ENCODE measurements around the gene DOCK2. TPM values are rescaled to one million over a fixed set of nuclear protein-coding genes. Genes with fewer than 3 reads are reported as not detected.

Gene DOCK2
- polyA plus RNA-seq, 1 of the 3 experiments (the other 2 are of a cell fraction) = 3.8 TPM

GRCh38 chr5:169735913-169736312, 98.8 kb downstream of the DOCK2 start:
- Histone ChIP-seq H2AFZ (ENCODE audit: low read depth) (no peak overlapping the region), H3K27me3 (ENCODE audit: insufficient read depth) (no peaks in the 10 kb centered on the region), H3F3A (replicated peaks; ENCODE audit: insufficient read depth) (peaks cover 3% of the 10 kb centered on the region), H3K36me3 (replicated peaks in 1 of 2; ENCODE audit: control insufficient read depth in 1 of 2, insufficient read depth in 2 of 2, low read length in 1 of 2) (peaks cover 0 to 13% of the 10 kb centered on the region in 2 experiments), H3K4me1 (ENCODE audit: control insufficient read depth in 1 of 2, insufficient read depth in 2 of 2, low read depth in 1 of 2, low read length in 1 of 2) (no peaks in the 10 kb centered on the region), H3K4me2 (no peak overlapping the region), H4K20me1 (ENCODE audit: insufficient read depth) (no peaks in the 10 kb centered on the region), H3K9me3 (no peaks in the 10 kb centered on the region), H3K27ac (ENCODE audit: low read depth in 2 of 2, low read length in 1 of 2) (no peak overlapping the region), H3K79me2 (ENCODE audit: insufficient read depth) (no peaks in the 10 kb centered on the region), H3K9me2 (no peaks in the 10 kb centered on the region), H3K9ac (no peak overlapping the region), H3K4me3 (ENCODE audit: low read depth in 2 of 2, low read length in 1 of 2) (no peak overlapping the region)
- ChIA-PET CTCF (interaction anchor here (1.3 kb wide), 1 partner anchor 34 kb away, joined by 4 read pairs; no protein-coding TSS in a partner anchor), POLR2A (no interaction called here)
- 78% methylated on average over 3 of the region's 3 CpGs for WGBS (ENCODE audit: low lambda C conversion rate)
- no peak for DNase-seq
- TF ChIP-seq YY1 (IDR thresholded peaks at IDR 0.05; ENCODE audit: low read depth) (no peak), MXI1 (IDR thresholded peaks at IDR 0.05; ENCODE audit: low read depth, low read length) (no peak), FOSL2 (IDR thresholded peaks at IDR 0.05; ENCODE audit: borderline replicate concordance, low read depth) (no peak), EP300 (IDR thresholded peaks at IDR 0.05; ENCODE audit: borderline replicate concordance in 1 of 2, low read depth in 1 of 2, low read length in 1 of 2) (no peak), NFIC (IDR thresholded peaks at IDR 0.05; ENCODE audit: borderline replicate concordance) (no peak), TEAD4 (IDR thresholded peaks at IDR 0.05; ENCODE audit: borderline replicate concordance, insufficient read depth) (no peak), POLR2AphosphoS5 (IDR thresholded peaks at IDR 0.05; ENCODE audit: low read depth, low read length) (no peak), FOXM1 (IDR thresholded peaks at IDR 0.05; ENCODE audit: low read depth) (no peak), USF1 (IDR thresholded peaks at IDR 0.05; ENCODE audit: borderline replicate concordance, low read depth) (no peak), ELF1 (IDR thresholded peaks at IDR 0.05) (no peak), RAD21 (IDR thresholded peaks at IDR 0.05; ENCODE audit: low read length) (no peak), SIN3A (IDR thresholded peaks at IDR 0.05; ENCODE audit: borderline replicate concordance, low read depth, low read length) (no peak), MEF2A (IDR thresholded peaks at IDR 0.05; ENCODE audit: borderline replicate concordance, low read depth) (no peak), TCF12 (IDR thresholded peaks at IDR 0.05) (no peak), TAF1 (IDR thresholded peaks at IDR 0.05; ENCODE audit: borderline replicate concordance, low read depth, low read length) (no peak), PBX3 (IDR thresholded peaks at IDR 0.05) (no peak)
- TF ChIP-seq, protein P1, sequence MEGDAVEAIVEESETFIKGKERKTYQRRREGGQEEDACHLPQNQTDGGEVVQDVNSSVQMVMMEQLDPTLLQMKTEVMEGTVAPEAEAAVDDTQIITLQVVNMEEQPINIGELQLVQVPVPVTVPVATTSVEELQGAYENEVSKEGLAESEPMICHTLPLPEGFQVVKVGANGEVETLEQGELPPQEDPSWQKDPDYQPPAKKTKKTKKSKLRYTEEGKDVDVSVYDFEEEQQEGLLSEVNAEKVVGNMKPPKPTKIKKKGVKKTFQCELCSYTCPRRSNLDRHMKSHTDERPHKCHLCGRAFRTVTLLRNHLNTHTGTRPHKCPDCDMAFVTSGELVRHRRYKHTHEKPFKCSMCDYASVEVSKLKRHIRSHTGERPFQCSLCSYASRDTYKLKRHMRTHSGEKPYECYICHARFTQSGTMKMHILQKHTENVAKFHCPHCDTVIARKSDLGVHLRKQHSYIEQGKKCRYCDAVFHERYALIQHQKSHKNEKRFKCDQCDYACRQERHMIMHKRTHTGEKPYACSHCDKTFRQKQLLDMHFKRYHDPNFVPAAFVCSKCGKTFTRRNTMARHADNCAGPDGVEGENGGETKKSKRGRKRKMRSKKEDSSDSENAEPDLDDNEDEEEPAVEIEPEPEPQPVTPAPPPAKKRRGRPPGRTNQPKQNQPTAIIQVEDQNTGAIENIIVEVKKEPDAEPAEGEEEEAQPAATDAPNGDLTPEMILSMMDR (IDR thresholded peaks at IDR 0.05) = no peak
- TF ChIP-seq, protein P2, sequence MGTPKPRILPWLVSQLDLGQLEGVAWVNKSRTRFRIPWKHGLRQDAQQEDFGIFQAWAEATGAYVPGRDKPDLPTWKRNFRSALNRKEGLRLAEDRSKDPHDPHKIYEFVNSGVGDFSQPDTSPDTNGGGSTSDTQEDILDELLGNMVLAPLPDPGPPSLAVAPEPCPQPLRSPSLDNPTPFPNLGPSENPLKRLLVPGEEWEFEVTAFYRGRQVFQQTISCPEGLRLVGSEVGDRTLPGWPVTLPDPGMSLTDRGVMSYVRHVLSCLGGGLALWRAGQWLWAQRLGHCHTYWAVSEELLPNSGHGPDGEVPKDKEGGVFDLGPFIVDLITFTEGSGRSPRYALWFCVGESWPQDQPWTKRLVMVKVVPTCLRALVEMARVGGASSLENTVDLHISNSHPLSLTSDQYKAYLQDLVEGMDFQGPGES (IDR thresholded peaks at IDR 0.05; ENCODE audit: low read depth, low read length) = no peak

Data from SK-N-SH (cell line).